GM23248 (cell line): Measurements from ENCODE around the gene FBXW7.

Experiments used
- EZH2 ChIP-seq: fragments of 200-600 bp; sonication (generic); IDR thresholded peaks from 2 replicates; pipeline ENCODE4 v1.6.1; 2018; ENCODE audit warnings: antibody characterized with exemption, mild to moderate bottlenecking; ENCODE audit not compliant: insufficient read depth, poor library complexity, severe bottlenecking
- EZH2phosphoT487 ChIP-seq: fragments of 200-600 bp; sonication (generic); IDR thresholded peaks from 2 replicates; pipeline ENCODE4 v1.6.1; 2018; ENCODE audit warnings: antibody characterized with exemption, moderate library complexity, mild to moderate bottlenecking, low read depth; ENCODE audit not compliant: insufficient read depth

- TF ChIP-seq EZH2 (no peak), EZH2phosphoT487 (no peak)
These were observed 32.1 kb downstream of the FBXW7 start for GRCh38 chr4:152503653-152504290.
